GM18867 (cell line): Measurements from ENCODE around the gene RNF41.
"Not testable (repeated sequence)": the region's sequence is repeated elsewhere in the genome, so short reads cannot be mapped to it uniquely, and the experiment has no call there.

Source experiments
- ATAC-seq: cut with Tn5 transposase; IDR thresholded peaks from one replicate; pipeline ENCODE4 v1.9.1; 2021; ENCODE audit warnings: mild to moderate bottlenecking, moderate library complexity; ENCODE audit not compliant: unreplicated experiment

RNF41 gene

GRCh38 chr12:56213878-56214277 is 7.8 kb downstream of the RNF41 start:
- no peak for ATAC-seq

- ATAC-seq = no peak
These were observed 9.4 kb downstream of the RNF41 start for GRCh38 chr12:56212361-56212760.

GRCh38 chr12:56208006-56208405 is 13.7 kb downstream of the RNF41 start:
- ATAC-seq = no peak

GRCh38 chr12:56206452-56207166 is 15.1 kb downstream of the RNF41 start:
- no peak for ATAC-seq

- no peak for ATAC-seq
These were observed 16.3 kb downstream of the RNF41 start for GRCh38 chr12:56205445-56205844.

- ATAC-seq = no peak
These were observed 17.4 kb downstream of the RNF41 start for GRCh38 chr12:56204275-56204674.

- ATAC-seq = no peak
These were observed 18.9 kb downstream of the RNF41 start for GRCh38 chr12:56202838-56203237.

- no peak for ATAC-seq
These were observed 19.4 kb downstream of the RNF41 start for GRCh38 chr12:56202366-56202765.

- ATAC-seq = no peak
These were observed 22.9 kb downstream of the RNF41 start for GRCh38 chr12:56198836-56199235.

- ATAC-seq = no peak
These were observed 23.6 kb downstream of the RNF41 start for GRCh38 chr12:56197921-56198635.

GRCh38 chr12:56196818-56197550 is 24.7 kb downstream of the RNF41 start:
- ATAC-seq = not testable (repeated sequence)

- no peak for ATAC-seq
These were observed 28.6 kb downstream of the RNF41 start for GRCh38 chr12:56193025-56193578.

- ATAC-seq = no peak
These were observed 29.1 kb downstream of the RNF41 start for GRCh38 chr12:56192582-56192981.

- ATAC-seq = no peak
These were observed 31.0 kb downstream of the RNF41 start for GRCh38 chr12:56190695-56191155.

GRCh38 chr12:56189918-56190694 is 31.6 kb downstream of the RNF41 start:
- ATAC-seq = peak; percentile 35

- peak; percentile 78 for ATAC-seq
These were observed 32.4 kb downstream of the RNF41 start, which contains the start of gene SMARCC2 for GRCh38 chr12:56189099-56189917. Gene SMARCC2, minus strand, starts transcription at chr12:56189483. Its CDS starts 22 bp downstream, at chr12:56189461.

- ATAC-seq = no peak
These were observed 33.0 kb downstream of the RNF41 start for GRCh38 chr12:56188778-56189098.

- ATAC-seq = no peak
These were observed 33.5 kb downstream of the RNF41 start for GRCh38 chr12:56188131-56188777.

- ATAC-seq = no peak
These were observed 34.8 kb downstream of the RNF41 start for GRCh38 chr12:56186957-56187356.
